ENCODE data around the gene DENND4C.

Gene DENND4C

DNA sequence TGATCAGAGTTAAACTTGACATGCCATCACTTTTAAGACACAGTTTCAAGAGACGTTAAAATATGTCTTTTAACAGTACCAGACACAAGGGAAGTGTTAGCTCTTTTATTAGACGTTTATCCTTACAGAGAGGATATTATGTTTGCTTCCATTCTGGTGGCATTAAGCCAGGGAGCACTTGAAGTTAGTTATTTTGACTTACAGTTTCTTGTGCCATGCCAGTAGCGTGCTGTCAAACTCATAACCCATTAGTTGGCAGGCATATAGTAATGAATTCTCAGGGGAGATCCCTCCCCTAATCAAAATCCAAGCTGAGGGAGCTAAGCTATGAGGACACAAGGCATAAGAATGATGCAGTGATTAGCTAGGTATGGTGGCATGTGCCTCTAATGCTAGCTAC lies 83.1 kb downstream of the DENND4C start:
- H3K4me3 ChIP-seq (ENCODE audit: low read length): no peak overlapping the region
- DNase-seq (ENCODE audit: low read depth): no peak
- TF ChIP-seq, protein P1, sequence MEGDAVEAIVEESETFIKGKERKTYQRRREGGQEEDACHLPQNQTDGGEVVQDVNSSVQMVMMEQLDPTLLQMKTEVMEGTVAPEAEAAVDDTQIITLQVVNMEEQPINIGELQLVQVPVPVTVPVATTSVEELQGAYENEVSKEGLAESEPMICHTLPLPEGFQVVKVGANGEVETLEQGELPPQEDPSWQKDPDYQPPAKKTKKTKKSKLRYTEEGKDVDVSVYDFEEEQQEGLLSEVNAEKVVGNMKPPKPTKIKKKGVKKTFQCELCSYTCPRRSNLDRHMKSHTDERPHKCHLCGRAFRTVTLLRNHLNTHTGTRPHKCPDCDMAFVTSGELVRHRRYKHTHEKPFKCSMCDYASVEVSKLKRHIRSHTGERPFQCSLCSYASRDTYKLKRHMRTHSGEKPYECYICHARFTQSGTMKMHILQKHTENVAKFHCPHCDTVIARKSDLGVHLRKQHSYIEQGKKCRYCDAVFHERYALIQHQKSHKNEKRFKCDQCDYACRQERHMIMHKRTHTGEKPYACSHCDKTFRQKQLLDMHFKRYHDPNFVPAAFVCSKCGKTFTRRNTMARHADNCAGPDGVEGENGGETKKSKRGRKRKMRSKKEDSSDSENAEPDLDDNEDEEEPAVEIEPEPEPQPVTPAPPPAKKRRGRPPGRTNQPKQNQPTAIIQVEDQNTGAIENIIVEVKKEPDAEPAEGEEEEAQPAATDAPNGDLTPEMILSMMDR (IDR thresholded peaks at IDR 0.05; ENCODE audit: insufficient read depth, low read depth, low read length, missing control alignments): no peak

DNA sequence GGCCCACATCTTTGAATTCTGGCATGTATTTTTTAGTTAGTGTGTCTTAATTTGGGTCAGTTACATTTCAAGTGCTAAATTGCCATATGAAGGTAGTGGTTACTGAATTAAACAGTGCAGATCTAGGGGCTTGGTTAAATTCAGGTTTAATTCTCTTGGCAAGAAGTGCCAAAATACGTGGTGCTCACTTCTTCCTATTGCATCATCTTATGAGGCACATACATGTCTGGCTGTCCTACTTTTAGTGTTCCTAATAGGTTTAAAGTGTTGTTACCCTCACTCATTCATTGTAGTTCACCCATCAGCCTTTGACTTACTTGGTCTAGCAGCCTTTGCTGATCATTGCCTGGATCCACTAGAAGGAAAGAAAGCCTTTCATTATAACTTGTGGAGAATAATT lies 90.0 kb downstream of the DENND4C start:
- TF ChIP-seq, protein P1 (IDR thresholded peaks at IDR 0.05; ENCODE audit: insufficient read depth, low read depth, low read length, missing control alignments): no peak
- no peak for DNase-seq (ENCODE audit: low read depth)
- no peak overlapping the region for H3K4me3 ChIP-seq (ENCODE audit: low read length)

DNA sequence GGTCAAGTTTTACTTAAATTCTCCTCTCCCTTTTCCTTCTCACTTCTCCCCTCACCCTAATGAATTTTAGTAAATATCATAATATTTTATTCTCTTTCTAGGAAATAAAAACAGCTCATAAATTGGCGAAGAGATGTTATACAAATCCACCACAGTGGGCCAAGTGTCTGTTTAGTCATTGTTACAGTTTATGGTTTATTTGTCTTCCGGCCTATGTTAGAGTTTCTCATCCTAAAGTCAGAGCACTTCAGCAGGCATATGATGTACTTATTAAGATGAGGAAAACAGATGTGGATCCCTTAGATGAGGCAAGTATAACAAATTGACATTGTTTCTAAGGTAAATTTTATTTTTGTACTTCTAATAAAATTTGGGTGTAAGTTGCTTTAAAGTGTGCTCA lies 101.4 kb downstream of the DENND4C start:
- no peak overlapping the region for H3K4me3 ChIP-seq (ENCODE audit: low read length)
- no peak for DNase-seq (ENCODE audit: low read depth)
- TF ChIP-seq, protein P1 (IDR thresholded peaks at IDR 0.05; ENCODE audit: insufficient read depth, low read depth, low read length, missing control alignments): no peak

DNA sequence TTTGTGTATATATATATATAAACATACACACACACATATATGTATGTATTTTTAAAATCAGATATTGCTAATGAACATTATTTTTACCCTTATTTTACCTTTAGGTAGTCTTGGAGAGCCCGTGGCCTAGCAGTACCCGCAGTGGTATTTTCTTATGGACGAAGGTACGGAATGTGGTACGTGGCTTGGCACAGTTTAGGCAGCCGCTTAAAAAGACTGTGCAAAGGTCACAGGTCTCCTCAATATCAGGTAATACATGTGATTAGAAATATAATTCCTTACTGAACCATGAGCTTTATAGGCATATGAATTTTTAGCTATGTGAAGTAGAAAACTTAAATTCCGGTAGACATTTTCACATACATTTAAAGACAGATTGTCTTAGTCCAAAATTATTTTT lies 105.7 kb downstream of the DENND4C start:
- no peak overlapping the region for H3K4me3 ChIP-seq (ENCODE audit: low read length)

DNA sequence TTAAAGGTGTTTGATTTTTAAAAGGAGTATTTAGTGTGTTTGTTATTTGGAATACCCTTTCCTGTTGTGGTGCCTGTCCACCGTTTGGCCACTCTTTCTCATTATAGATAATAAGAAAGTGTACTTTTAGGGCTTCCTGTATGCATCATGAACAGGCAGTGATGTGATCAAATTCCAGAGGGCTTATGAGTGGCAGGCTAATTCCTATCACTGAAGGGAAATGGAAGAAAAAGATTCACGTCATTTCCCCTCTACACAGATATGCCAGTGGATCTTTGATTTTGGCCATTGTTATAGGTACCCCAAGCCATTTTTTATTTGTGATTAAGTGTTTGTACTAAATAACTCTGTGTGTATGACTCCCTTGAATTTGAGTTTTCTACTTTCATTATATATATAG lies 112.5 kb downstream of the DENND4C start:
- no peak overlapping the region for H3K4me3 ChIP-seq (ENCODE audit: low read length)
- DNase-seq (ENCODE audit: low read depth): no peak
- TF ChIP-seq, protein P1 (IDR thresholded peaks at IDR 0.05; ENCODE audit: insufficient read depth, low read depth, low read length, missing control alignments): no peak

More for the DNA sequence above, 105.7 kb downstream of the DENND4C start:
- TF ChIP-seq, protein P1 (IDR thresholded peaks at IDR 0.05; ENCODE audit: insufficient read depth, low read depth, low read length, missing control alignments): no peak
- no peak for DNase-seq (ENCODE audit: low read depth)

DNA sequence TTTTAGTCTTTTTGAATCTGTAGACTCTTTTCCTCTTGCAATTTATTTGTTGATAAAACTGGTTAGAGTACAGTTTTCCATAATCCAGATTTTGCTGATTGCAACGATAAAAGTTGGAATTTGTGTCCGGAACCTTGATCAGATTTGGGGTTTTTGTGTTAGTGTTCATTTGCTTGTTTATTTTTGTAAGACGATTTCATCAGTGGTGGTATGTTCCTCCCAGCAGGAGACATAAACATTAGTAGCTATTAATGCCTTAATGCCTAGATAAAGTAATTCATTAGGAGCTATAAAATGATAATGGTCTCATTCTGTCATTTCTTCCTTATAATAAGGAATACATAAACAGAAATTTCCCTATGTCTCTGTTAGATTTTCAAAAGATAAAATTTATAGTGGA lies 128.2 kb downstream of the DENND4C start:
- H3K4me3 ChIP-seq (ENCODE audit: low read length): no peak overlapping the region
- TF ChIP-seq, protein P1 (IDR thresholded peaks at IDR 0.05; ENCODE audit: insufficient read depth, low read depth, low read length, missing control alignments): no peak
- no peak for DNase-seq (ENCODE audit: low read depth)

DNA sequence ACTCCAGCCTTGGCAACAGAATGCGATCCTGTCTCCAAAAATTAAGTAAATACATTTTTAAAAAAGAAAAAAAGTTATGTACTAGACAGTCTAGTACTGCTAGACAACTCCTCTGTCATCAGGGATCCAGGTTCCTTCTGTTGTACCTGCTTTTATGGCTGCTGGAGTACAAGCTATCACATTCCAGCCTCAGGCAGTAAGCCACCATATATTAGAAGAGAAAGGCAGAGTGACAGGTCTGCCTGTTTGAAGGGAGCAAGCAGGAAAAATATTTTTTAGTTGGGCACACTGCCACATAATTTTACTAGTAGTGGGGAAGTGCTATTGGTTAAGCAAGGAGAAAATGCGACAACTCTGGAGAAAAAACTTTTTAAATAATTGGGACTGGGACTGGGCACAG lies 138.6 kb downstream of the DENND4C start:
- TF ChIP-seq, protein P1 (IDR thresholded peaks at IDR 0.05; ENCODE audit: insufficient read depth, low read depth, low read length, missing control alignments): no peak

More for the DNA sequence above, 138.6 kb downstream of the DENND4C start:
- DNase-seq (ENCODE audit: low read depth): no peak
- no peak overlapping the region for H3K4me3 ChIP-seq (ENCODE audit: low read length)
